ENCODE data around the gene RBM19. TPM values are rescaled to one million over a fixed set of nuclear protein-coding genes. Genes with fewer than 3 reads are reported as not detected.

The RBM19 gene
- total and polyA plus RNA-seq, 4 donors: 17.9 to 33.6 (median 21.9) TPM

DNA sequence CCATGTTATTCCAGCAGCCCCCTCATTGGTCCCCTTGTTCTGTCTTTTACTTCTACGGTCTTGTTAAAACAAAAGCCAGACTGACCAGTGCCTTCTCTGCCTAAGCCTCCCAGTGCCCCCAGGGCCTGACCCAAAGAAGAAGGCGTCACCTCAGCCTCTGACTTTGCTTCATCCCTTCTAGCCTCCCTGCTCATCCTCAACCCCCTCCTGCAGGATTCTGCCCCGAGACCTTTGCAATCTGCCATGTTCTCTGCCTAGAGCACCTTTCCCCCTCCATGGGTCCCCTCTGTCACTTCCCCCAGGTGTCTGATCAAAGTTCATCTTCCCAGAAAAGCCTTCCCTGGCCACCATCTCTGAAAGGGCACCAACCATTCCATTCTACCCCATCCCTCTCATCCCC, 7.9 kb upstream of the RBM19 start:
- DNase-seq (no peak), ATAC-seq (ENCODE audit: insufficient read depth, low FRiP score) (no peak)
- no peak overlapping the region for H3K4me3 ChIP-seq
- peaks cover 0 to 2% (median 0%) of the 10 kb centered on the region in 3 donors for H3K27me3 ChIP-seq (ENCODE audit: control insufficient read depth in 3 of 3, insufficient read depth in 3 of 3, low read length in 2 of 3)
- TF ChIP-seq, protein P1, sequence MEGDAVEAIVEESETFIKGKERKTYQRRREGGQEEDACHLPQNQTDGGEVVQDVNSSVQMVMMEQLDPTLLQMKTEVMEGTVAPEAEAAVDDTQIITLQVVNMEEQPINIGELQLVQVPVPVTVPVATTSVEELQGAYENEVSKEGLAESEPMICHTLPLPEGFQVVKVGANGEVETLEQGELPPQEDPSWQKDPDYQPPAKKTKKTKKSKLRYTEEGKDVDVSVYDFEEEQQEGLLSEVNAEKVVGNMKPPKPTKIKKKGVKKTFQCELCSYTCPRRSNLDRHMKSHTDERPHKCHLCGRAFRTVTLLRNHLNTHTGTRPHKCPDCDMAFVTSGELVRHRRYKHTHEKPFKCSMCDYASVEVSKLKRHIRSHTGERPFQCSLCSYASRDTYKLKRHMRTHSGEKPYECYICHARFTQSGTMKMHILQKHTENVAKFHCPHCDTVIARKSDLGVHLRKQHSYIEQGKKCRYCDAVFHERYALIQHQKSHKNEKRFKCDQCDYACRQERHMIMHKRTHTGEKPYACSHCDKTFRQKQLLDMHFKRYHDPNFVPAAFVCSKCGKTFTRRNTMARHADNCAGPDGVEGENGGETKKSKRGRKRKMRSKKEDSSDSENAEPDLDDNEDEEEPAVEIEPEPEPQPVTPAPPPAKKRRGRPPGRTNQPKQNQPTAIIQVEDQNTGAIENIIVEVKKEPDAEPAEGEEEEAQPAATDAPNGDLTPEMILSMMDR (IDR thresholded peaks at IDR 0.05; ENCODE audit: control extremely low read depth, extremely low read depth): no peak
- WGBS, 2 donors: 71 to 84% methylated on average over 3 of the region's 3 CpGs
- H3K9me3 ChIP-seq (ENCODE audit: control insufficient read depth in 4 of 4, insufficient read depth in 3 of 4, low read length in 3 of 4): no peaks in the 10 kb centered on the region
- H3K27ac ChIP-seq (ENCODE audit: low read depth in 1 of 2, low read length in 1 of 2): no peak overlapping the region
- H3K4me1 ChIP-seq (ENCODE audit: control insufficient read depth in 5 of 5, insufficient read depth in 5 of 5, low read length in 5 of 5): no peaks in the 10 kb centered on the region
- H3K36me3 ChIP-seq (ENCODE audit: control insufficient read depth in 4 of 4, insufficient read depth in 4 of 4, low read length in 4 of 4): no peaks in the 10 kb centered on the region
- H3K9ac ChIP-seq (ENCODE audit: insufficient read depth in 1 of 2, low read length in 2 of 2): no peak overlapping the region

GRCh38 chr12:113973109-113973904, 7.2 kb upstream of the RBM19 start:
- TF ChIP-seq, protein P1 (IDR thresholded peaks at IDR 0.05; ENCODE audit: control extremely low read depth, extremely low read depth): no peak
- Histone ChIP-seq H3K9me3 (ENCODE audit: control insufficient read depth in 4 of 4, insufficient read depth in 3 of 4, low read length in 3 of 4) (no peaks in the 10 kb centered on the region), H3K36me3 (ENCODE audit: control insufficient read depth in 4 of 4, insufficient read depth in 4 of 4, low read length in 4 of 4) (no peaks in the 10 kb centered on the region), H3K4me3 (no peak overlapping the region), H3K27ac (ENCODE audit: low read depth in 1 of 2, low read length in 1 of 2) (no peak overlapping the region), H3K4me1 (ENCODE audit: control insufficient read depth in 5 of 5, insufficient read depth in 5 of 5, low read length in 5 of 5) (no peaks in the 10 kb centered on the region), H3K9ac (ENCODE audit: insufficient read depth in 1 of 2, low read length in 2 of 2) (no peak overlapping the region), H3K27me3 (ENCODE audit: control insufficient read depth in 3 of 3, insufficient read depth in 3 of 3, low read length in 2 of 3) (peaks cover 0 to 2% (median 0%) of the 10 kb centered on the region in 3 donors)
- WGBS, 2 donors: 36 to 59% methylated on average over 10 of the region's 10 CpGs
- DNase-seq (no peak), ATAC-seq (ENCODE audit: insufficient read depth, low FRiP score) (no peak)

GRCh38 chr12:113971392-113971791, 5.3 kb upstream of the RBM19 start:
- no peaks in the 10 kb centered on the region for H3K36me3 ChIP-seq (ENCODE audit: control insufficient read depth in 4 of 4, insufficient read depth in 4 of 4, low read length in 4 of 4)
- TF ChIP-seq, protein P1 (IDR thresholded peaks at IDR 0.05; ENCODE audit: control extremely low read depth, extremely low read depth): no peak
- peaks cover 0 to 6% (median 0%) of the 10 kb centered on the region in 5 donors for H3K4me1 ChIP-seq (ENCODE audit: control insufficient read depth in 5 of 5, insufficient read depth in 5 of 5, low read length in 5 of 5)
- 87 to 92% methylated on average over 4 of the region's 4 CpGs for WGBS, 2 donors
- H3K4me3 ChIP-seq: no peak overlapping the region
- no peak overlapping the region for H3K9ac ChIP-seq (ENCODE audit: insufficient read depth in 1 of 2, low read length in 2 of 2)
- no peaks in the 10 kb centered on the region for H3K9me3 ChIP-seq (ENCODE audit: control insufficient read depth in 4 of 4, insufficient read depth in 3 of 4, low read length in 3 of 4)
- no peak overlapping the region for H3K27ac ChIP-seq (ENCODE audit: low read depth in 1 of 2, low read length in 1 of 2)
- DNase-seq (no peak), ATAC-seq (ENCODE audit: insufficient read depth, low FRiP score) (no peak)
- peaks cover 0 to 2% (median 0%) of the 10 kb centered on the region in 3 donors for H3K27me3 ChIP-seq (ENCODE audit: control insufficient read depth in 3 of 3, insufficient read depth in 3 of 3, low read length in 2 of 3)

All from lung (tissue), 12 donors.